Sigmoid colon (tissue), 7 donors: ENCODE data around the gene HMCN2. TPM values are rescaled to one million over a fixed set of nuclear protein-coding genes. Genes with fewer than 3 reads are reported as not detected.
A peak's percentile ranks its signal among the peaks of the same experiment; 100 is the strongest.

ENCODE experiments used
- DNase-seq: peaks from one replicate; pipeline ENCODE4 v3.0.0-alpha.2; 2019
- H3K27ac ChIP-seq, 4 donors: fragments of 200-600 bp; sonication (generic); one replicate each; pipeline ENCODE4 v1.5.1; 2016 to 2019; ENCODE audit warnings: mild to moderate bottlenecking in 1 of 4
- H3K27me3 ChIP-seq, 3 donors: fragments of 200-600 bp; sonication (generic); one replicate each; pipeline ENCODE4 v1.5.1; 2019; ENCODE audit warnings: mild to moderate bottlenecking in 1 of 3
- H3K36me3 ChIP-seq, 4 donors: fragments of 200-600 bp; sonication (generic); one replicate each; pipeline ENCODE4 v1.5.1; 2016 to 2019
- H3K4me1 ChIP-seq, 4 donors: fragments of 200-600 bp; sonication (generic); one replicate each; pipeline ENCODE4 v1.5.1; 2017 to 2019
- H3K4me3 ChIP-seq, 4 donors: fragments of 200-600 bp; sonication (generic); one replicate each; pipeline ENCODE4 v1.5.1; 2017 to 2019; ENCODE audit warnings: mild to moderate bottlenecking in 2 of 4, moderate library complexity in 1 of 4
- H3K9me3 ChIP-seq, 4 donors: fragments of 200-600 bp in 3 of 4; sonication (generic) in 3 of 4; one replicate each; pipeline versions ENCODE4 v1.5.1 to v1.6.1; 2013 to 2019
- EP300 ChIP-seq, 4 donors: sonication (generic); formaldehyde crosslinking; IDR thresholded peaks; one replicate each; pipeline ENCODE4 v1.6.1; 2017; ENCODE audit warnings: antibody characterized with exemption in 4 of 4
- POLR2A ChIP-seq, 2 donors: fragments of 450-650 bp; IDR thresholded peaks; one replicate each; pipeline ENCODE4 v1.6.1; 2016; ENCODE audit warnings: antibody characterized with exemption in 2 of 2, mild to moderate bottlenecking in 2 of 2, moderate library complexity in 2 of 2
- POLR2AphosphoS5 ChIP-seq, 4 donors: sonication (generic); formaldehyde crosslinking; IDR thresholded peaks; one replicate each; pipeline ENCODE4 v1.6.1; 2017; ENCODE audit warnings: antibody characterized with exemption in 4 of 4
- WGBS, 2 donors: extraction: QIAGEN DNeasy Blood & Tissue Kit; methylation state at CpG; one replicate each; pipeline ENCODE4 v1.1.7; 2013; 5-methylcytosine and 5-hydroxymethylcytosine counted together
- intact Hi-C: fragments of 100-400 bp; cut with DNase I; formaldehyde crosslinking; loops from one replicate; pipeline ENCODE4 v1.15.1; 2023
- polyA plus RNA-seq, 3 donors: library from polyadenylated mRNA; stranded (reverse); fragments of 200-250 nt; gene quantifications; one replicate each; pipeline ENCODE4 v1.2.3, GENCODE V29; 2013
- total RNA-seq, 4 donors: library from RNA; depleted of rRNA; stranded (reverse); fragments of >200 nt; gene quantifications; one replicate each; pipeline ENCODE4 v1.1.0, GENCODE V29; 2016
- TF ChIP-seq, protein P1 (sequence below), 4 experiments: fragments of 450-650 bp in 3 of 4; fragments of 200-600 bp in 1 of 4; IDR thresholded peaks; one replicate each; pipeline ENCODE4 v1.5.1; 2016 to 2019; ENCODE audit warnings: antibody characterized with exemption in 4 of 4, mild to moderate bottlenecking in 3 of 4, moderate library complexity in 2 of 4
- donor health status: healthy with polysubstance abuse.
- donor health status: Bipolar disorder and iron deficiency.
- donor health status: healthy.

HMCN2 gene
- total and polyA plus RNA-seq, 7 donors: 3.6 to 106 (median 13.2) TPM

DNA sequence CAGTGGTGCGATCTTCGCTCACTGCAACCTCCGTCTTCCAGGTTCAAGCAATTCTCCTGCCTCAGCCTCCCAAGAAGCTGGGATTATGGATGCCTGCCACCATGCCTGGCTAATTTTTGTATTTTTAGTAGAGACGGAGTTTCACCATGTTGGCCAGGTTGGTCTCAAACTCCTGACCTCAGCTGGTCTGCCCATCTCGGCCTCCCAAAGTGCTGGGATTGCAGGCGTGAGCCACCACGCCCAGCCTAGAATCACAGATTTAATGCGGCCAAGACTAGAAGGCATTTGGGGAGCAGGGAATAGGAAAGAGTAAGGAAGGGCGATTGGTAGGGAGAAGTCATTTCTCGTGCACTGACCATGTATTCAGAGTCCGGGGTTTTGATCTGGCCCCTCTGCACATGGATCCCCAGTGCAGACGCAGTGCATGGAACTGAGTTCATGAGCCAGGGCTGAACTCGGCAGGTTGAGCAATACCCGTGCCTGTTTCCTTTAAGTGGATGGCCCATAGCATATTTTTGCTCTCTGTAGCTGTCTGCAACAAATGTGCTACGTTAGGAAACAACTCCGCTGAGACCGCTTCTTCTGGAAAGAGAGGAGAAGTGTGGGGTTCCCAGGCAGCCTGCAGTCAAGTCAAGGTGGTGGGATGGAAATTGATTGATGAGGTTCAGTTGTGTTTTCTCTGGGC, 3.4 kb upstream of the HMCN2 start:
- H3K36me3 ChIP-seq: no peaks in the 10 kb centered on the region
- WGBS, 2 donors: 84 to 86% methylated on average over 17 of the region's 17 CpGs
- TF ChIP-seq EP300 (IDR thresholded peaks at IDR 0.05) (no peak), POLR2A (IDR thresholded peaks at IDR 0.05) (no peak), POLR2AphosphoS5 (IDR thresholded peaks at IDR 0.05) (no peak)
- TF ChIP-seq, protein P1, sequence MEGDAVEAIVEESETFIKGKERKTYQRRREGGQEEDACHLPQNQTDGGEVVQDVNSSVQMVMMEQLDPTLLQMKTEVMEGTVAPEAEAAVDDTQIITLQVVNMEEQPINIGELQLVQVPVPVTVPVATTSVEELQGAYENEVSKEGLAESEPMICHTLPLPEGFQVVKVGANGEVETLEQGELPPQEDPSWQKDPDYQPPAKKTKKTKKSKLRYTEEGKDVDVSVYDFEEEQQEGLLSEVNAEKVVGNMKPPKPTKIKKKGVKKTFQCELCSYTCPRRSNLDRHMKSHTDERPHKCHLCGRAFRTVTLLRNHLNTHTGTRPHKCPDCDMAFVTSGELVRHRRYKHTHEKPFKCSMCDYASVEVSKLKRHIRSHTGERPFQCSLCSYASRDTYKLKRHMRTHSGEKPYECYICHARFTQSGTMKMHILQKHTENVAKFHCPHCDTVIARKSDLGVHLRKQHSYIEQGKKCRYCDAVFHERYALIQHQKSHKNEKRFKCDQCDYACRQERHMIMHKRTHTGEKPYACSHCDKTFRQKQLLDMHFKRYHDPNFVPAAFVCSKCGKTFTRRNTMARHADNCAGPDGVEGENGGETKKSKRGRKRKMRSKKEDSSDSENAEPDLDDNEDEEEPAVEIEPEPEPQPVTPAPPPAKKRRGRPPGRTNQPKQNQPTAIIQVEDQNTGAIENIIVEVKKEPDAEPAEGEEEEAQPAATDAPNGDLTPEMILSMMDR (IDR thresholded peaks at IDR 0.05): no peak
- DNase-seq: peak; percentile 62
- H3K4me1 ChIP-seq: peaks cover 0 to 67% (median 51%) of the 10 kb centered on the region in 4 donors
- intact Hi-C loops: loop anchor here (5.0 kb wide), 1 partner anchor 70 kb away; no protein-coding TSS in a partner anchor
- no peak overlapping the region for H3K4me3 ChIP-seq
- H3K27me3 ChIP-seq: no peaks in the 10 kb centered on the region
- H3K9me3 ChIP-seq: no peaks in the 10 kb centered on the region
- peak overlapping the region; percentile 58 to 98 (median 88) for H3K27ac ChIP-seq

DNA sequence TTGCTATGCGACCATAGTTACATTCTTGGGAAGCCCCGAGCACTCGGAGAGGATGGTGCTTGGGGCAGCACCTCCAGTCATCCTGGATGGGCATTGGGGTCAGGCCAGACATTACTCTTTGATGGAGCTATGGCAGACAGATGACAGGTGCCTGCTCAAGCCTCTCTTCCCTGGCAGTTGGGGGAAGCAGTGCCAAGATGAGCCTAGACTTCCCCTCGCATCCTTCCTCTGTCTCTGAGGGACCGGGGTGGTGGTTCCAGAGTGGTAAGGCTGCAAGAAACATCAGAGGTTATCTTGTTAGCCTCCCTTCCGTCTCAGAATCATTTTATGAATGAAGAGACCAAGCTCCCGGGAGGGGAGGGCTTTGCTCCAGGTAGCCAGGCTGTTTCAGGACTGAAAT, 2.8 kb upstream of the HMCN2 start:
- peaks cover 0 to 73% (median 53%) of the 10 kb centered on the region in 4 donors for H3K4me1 ChIP-seq
- whole genome bisulfite sequencing, 2 donors: 81 to 86% methylated on average over 7 of the region's 7 CpGs

DNA sequence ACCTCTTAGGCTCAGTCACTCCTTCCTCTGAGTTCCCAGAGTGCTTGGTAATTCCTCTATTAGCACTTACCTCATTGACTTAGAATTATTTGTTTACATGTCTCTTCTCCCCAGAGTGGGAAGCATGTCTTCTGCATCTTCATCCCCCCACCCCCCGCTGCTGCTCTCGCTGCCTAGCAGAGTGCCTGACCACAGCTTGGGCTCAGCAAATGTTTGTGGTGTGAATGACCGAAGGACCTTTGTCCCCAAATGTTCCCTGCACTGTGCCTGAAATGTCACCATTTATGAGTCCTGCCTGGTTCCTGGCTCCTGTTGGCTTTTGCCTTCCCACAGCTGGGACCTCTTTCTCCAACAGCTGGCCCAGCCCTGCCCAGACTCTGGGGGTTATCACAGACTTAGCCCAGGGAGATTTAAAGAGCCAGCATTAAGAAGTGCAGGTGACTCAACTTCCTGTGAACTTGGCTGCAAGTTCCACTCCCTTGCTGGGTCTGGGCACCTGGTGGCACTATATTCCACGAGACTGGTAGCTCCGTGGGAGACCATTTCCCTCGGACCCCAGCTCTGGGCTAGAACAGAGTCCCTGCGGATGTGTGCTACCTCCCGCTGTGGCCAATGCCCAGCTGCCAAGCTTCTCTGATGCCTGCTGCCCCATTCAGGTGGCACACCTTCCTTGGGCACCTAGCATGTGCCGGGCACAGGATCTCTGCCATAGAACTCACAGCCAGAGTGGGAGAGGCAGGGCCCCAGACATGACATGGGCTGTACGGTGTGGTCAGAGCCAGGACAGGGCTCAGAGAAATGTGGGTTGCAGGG, 1.8 kb upstream of the HMCN2 start:
- TF ChIP-seq, protein P1 (IDR thresholded peaks at IDR 0.05): no peak
- TF ChIP-seq EP300 (IDR thresholded peaks at IDR 0.05) (no peak), POLR2AphosphoS5 (IDR thresholded peaks at IDR 0.05) (no peak), POLR2A (IDR thresholded peaks at IDR 0.05) (no peak)
- 45 to 63% methylated on average over 10 of the region's 10 CpGs for WGBS, 2 donors
- Histone ChIP-seq H3K4me1 (peaks cover 0 to 83% (median 62%) of the 10 kb centered on the region in 4 donors), H3K9me3 (no peaks in the 10 kb centered on the region), H3K27ac (peak overlapping the region; percentile 2 to 98 (median 88)), H3K4me3 (no peak overlapping the region), H3K27me3 (no peaks in the 10 kb centered on the region), H3K36me3 (no peaks in the 10 kb centered on the region)
- DNase-seq: peak; percentile 63
- intact Hi-C loops: loop anchor here (5.0 kb wide), 1 partner anchor 68 kb away; no protein-coding TSS in a partner anchor

More for the DNA sequence above, 2.8 kb upstream of the HMCN2 start:
- no peak overlapping the region for H3K4me3 ChIP-seq
- no peaks in the 10 kb centered on the region for H3K9me3 ChIP-seq
- DNase-seq: peak; percentile 53
- no peaks in the 10 kb centered on the region for H3K36me3 ChIP-seq
- intact Hi-C loops: loop anchor here (5.0 kb wide), 1 partner anchor 70 kb away; no protein-coding TSS in a partner anchor
- H3K27me3 ChIP-seq: no peaks in the 10 kb centered on the region
- H3K27ac ChIP-seq: peak overlapping the region in 3 of 4 donors; percentile 84 to 98 (median 92)
- TF ChIP-seq POLR2A (IDR thresholded peaks at IDR 0.05) (no peak), POLR2AphosphoS5 (IDR thresholded peaks at IDR 0.05) (no peak), EP300 (IDR thresholded peaks at IDR 0.05) (no peak)
- TF ChIP-seq, protein P1 (IDR thresholded peaks at IDR 0.05): no peak

DNA sequence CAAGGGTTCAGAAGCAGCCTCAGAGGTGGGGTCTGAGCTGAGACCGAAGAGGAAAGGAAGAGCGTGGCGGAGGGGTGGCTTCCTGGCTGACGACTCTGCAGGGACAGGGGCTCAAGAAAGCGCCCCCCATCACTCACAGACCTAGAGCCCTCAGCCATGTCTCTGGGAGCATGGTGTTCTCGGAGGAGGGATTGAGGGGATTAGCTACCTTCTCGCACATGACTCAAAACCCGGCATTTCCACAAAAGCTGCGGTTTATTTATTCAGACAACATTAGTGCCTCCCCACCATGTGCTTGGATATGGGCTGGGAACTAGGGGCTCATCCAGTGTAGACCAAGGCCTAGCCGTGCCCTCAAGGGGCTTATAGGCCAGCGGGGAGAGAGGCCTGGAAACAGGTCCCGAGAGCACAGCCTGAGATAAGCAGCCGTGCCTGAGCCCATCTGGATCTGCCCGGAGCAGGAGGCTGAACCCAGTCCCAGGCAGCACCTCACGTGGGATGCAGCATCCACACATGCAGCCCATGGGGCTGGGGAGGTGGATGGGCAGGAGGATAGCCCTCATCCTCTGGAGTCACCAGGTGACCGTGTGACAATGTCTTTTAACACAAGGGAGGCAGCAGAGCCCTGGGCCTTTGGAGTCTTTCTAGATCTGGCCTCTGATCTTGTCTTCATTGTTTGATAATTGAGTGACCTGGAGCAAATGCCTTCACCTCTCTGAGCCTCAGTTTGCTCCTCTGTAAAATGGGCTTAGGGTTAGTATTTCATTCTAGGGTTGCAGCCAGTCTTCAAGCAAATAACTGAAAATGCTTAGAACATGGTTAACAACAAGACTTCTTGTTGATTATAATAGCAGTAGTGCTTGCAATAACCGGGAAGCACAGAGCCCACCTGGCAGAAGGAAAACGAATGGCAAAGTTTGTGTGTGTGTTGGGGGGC, 878 bp upstream of the HMCN2 start:
- intact Hi-C loops: loop anchor here (5.0 kb wide), 1 partner anchor 68 kb away; no protein-coding TSS in a partner anchor
- DNase-seq: peak; percentile 60

More for the DNA sequence above, 878 bp upstream of the HMCN2 start:
- TF ChIP-seq EP300 (IDR thresholded peaks at IDR 0.05) (no peak), POLR2AphosphoS5 (IDR thresholded peaks at IDR 0.05) (no peak)
- Histone ChIP-seq H3K27me3 (no peaks in the 10 kb centered on the region), H3K9me3 (no peaks in the 10 kb centered on the region), H3K36me3 (no peaks in the 10 kb centered on the region), H3K4me3 (peak overlapping the region in 3 of 4 donors; percentile 44 to 68 (median 68)), H3K27ac (peak overlapping the region; percentile 72 to 98 (median 88)), H3K4me1 (peaks cover 0 to 92% (median 63%) of the 10 kb centered on the region in 4 donors)
- WGBS, 2 donors: 58 to 62% methylated on average over 18 of the region's 18 CpGs
